22Rv1 (cell line): ENCODE data around the gene CDKL1.

Experiments
- ZFX ChIP-seq: fragments of 450-650 bp; IDR thresholded peaks from 2 replicates; pipeline ENCODE4 v1.6.1; 2017; ENCODE audit warnings: antibody characterized with exemption, borderline replicate concordance
- TF ChIP-seq, protein P1 (sequence below): fragments of 450-650 bp; IDR thresholded peaks from 2 replicates; pipeline ENCODE4 v1.5.1; 2017; ENCODE audit warnings: mild to moderate bottlenecking

GRCh38 chr14:50321009-50321660 lies 75.5 kb downstream of the CDKL1 start:
- TF ChIP-seq, protein P1, sequence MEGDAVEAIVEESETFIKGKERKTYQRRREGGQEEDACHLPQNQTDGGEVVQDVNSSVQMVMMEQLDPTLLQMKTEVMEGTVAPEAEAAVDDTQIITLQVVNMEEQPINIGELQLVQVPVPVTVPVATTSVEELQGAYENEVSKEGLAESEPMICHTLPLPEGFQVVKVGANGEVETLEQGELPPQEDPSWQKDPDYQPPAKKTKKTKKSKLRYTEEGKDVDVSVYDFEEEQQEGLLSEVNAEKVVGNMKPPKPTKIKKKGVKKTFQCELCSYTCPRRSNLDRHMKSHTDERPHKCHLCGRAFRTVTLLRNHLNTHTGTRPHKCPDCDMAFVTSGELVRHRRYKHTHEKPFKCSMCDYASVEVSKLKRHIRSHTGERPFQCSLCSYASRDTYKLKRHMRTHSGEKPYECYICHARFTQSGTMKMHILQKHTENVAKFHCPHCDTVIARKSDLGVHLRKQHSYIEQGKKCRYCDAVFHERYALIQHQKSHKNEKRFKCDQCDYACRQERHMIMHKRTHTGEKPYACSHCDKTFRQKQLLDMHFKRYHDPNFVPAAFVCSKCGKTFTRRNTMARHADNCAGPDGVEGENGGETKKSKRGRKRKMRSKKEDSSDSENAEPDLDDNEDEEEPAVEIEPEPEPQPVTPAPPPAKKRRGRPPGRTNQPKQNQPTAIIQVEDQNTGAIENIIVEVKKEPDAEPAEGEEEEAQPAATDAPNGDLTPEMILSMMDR = peak; percentile 94
- TF ChIP-seq ZFX = no peak
